AG04450 (cell line): ENCODE measurements around the gene ACAD9. TPM values are rescaled to one million over a fixed set of nuclear protein-coding genes. Genes with fewer than 3 reads are reported as not detected.

Experiments used
- CTCF ChIA-PET: fragments of 300-600, 350-600 bp; formaldehyde crosslinking; extraction: SDS; loops from one replicate; lab custom pipeline; 2022; ENCODE audit warnings: antibody characterized with exemption, inconsistent platforms; lab: Charles Lee
- POLR2A ChIA-PET: fragments of 350-600 bp; formaldehyde crosslinking; extraction: SDS; loops from one replicate; lab custom pipeline; 2021; ENCODE audit warnings: antibody characterized with exemption, inconsistent platforms; lab: Yijun Ruan, JAX
- DNase-seq: peaks from one replicate; pipeline ENCODE4 v3.0.0-alpha.2; 2011; ENCODE audit warnings: low read depth, low spot score
- H3K27ac ChIP-seq: one replicate; pipeline ENCODE4 v1.5.1; 2012; ENCODE audit warnings: low read depth, low read length, control low read depth
- H3K27me3 ChIP-seq: one replicate; pipeline ENCODE4 v1.6.0; 2012; ENCODE audit warnings: low read length; ENCODE audit not compliant: control insufficient read depth, insufficient read depth
- H3K4me3 ChIP-seq: 2 replicates; pipeline ENCODE4 v1.5.1; 2011; ENCODE audit warnings: mild to moderate bottlenecking, low read depth, low read length, control low read depth
- H3K9me3 ChIP-seq: 2 replicates; pipeline ENCODE4 v1.5.1; 2012; ENCODE audit warnings: low read length; ENCODE audit not compliant: control insufficient read depth, insufficient read depth
- polyA plus RNA-seq: library from polyadenylated mRNA; depleted of rRNA; stranded (reverse); fragments of >200 nt; gene quantifications from 2 replicates; pipeline ENCODE4 v1.2.3, GENCODE V29; 2011
- TF ChIP-seq, protein P1 (sequence below): IDR thresholded peaks from 2 replicates; pipeline ENCODE4 v1.5.1; 2011; ENCODE audit warnings: low read depth, low read length, control low read depth, inconsistent platforms

Gene ACAD9
- polyA plus RNA-seq, 1 experiment, result 31.0 TPM

DNA sequence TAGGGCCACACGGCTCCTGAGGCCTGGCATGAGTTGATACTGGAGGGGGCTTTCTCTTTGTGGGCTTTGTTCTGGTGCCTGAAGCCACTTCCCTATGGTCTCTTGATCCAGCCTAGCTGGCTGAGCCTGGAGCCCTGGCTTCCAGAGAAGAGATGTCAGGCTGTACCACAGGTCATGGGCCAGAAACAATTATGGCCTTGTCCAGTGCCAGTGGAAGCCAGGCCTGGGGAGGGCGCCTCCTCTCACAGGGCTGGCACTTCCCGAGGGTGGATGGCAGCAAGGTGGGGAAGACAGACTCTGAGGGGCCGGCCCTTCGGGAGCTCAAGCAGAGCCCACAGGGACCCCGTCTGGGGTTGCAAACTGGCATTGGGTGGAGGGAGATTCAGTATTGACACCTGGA lies 34.9 kb upstream of the ACAD9 start:
- CTCF ChIA-PET, result interaction anchor here (3.5 to 5.2 kb wide), 2 partner anchors 164 to 227 kb away, joined by 32 to 37 read pairs; no protein-coding TSS in a partner anchor
- TF ChIP-seq, protein P1, sequence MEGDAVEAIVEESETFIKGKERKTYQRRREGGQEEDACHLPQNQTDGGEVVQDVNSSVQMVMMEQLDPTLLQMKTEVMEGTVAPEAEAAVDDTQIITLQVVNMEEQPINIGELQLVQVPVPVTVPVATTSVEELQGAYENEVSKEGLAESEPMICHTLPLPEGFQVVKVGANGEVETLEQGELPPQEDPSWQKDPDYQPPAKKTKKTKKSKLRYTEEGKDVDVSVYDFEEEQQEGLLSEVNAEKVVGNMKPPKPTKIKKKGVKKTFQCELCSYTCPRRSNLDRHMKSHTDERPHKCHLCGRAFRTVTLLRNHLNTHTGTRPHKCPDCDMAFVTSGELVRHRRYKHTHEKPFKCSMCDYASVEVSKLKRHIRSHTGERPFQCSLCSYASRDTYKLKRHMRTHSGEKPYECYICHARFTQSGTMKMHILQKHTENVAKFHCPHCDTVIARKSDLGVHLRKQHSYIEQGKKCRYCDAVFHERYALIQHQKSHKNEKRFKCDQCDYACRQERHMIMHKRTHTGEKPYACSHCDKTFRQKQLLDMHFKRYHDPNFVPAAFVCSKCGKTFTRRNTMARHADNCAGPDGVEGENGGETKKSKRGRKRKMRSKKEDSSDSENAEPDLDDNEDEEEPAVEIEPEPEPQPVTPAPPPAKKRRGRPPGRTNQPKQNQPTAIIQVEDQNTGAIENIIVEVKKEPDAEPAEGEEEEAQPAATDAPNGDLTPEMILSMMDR, result no peak
- Histone ChIP-seq H3K27ac (no peak overlapping the region), H3K4me3 (no peak overlapping the region), H3K9me3 (no peaks in the 10 kb centered on the region; the same call in 1 of the 2 replicates), H3K27me3 (peaks cover 3% of the 10 kb centered on the region)
- POLR2A ChIA-PET, result no interaction called here
- no peak for DNase-seq

DNA sequence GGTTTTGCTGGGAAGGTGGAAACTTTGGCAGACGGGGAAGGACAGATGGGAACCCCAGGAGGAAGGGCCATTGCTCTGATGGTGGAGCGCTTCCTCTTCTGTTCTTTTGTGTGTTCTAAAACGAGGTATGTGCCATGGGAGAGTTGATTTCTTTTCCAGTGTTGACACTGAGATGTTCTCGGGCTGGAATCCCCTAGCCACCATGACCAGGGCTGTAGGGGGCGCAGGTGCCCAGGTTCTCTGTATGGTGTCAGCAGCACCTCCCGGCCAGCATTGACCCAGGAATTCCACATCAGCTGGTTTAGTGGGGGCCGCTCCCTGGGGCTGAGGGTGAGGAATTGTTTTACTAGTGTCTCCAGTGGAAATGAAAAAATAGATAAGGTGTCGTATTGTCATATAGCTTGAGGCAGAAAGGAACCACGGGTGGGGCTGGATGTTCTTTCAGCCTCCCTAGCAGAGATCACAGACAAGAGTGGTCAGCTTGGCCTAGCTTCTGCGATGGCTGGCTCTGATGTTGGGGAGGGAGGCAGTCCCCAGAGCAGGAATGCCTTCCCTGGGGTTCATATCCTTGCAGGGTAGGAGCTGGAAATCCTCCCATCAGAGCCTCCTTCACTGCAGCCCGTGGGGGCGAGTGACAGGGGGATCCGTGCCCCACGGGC lies 34.2 kb upstream of the ACAD9 start:
- Histone ChIP-seq H3K9me3 (no peaks in the 10 kb centered on the region; the same call in 1 of the 2 replicates), H3K27ac (no peak overlapping the region), H3K4me3 (peak overlapping the region; percentile 49), H3K27me3 (no peaks in the 10 kb centered on the region)
- ChIA-PET POLR2A (interaction anchor here (1.0 to 1.4 kb wide), 2 partner anchors 165 to 228 kb away, joined by 3 to 6 read pairs; no protein-coding TSS in a partner anchor), CTCF (interaction anchor here (0.7 to 5.2 kb wide), 17 partner anchors 11 to 228 kb away, joined by 3 to 37 read pairs (median 4); partner anchors contain the start of gene ACAD9)
- no peak for DNase-seq
- TF ChIP-seq, protein P1, result no peak

DNA sequence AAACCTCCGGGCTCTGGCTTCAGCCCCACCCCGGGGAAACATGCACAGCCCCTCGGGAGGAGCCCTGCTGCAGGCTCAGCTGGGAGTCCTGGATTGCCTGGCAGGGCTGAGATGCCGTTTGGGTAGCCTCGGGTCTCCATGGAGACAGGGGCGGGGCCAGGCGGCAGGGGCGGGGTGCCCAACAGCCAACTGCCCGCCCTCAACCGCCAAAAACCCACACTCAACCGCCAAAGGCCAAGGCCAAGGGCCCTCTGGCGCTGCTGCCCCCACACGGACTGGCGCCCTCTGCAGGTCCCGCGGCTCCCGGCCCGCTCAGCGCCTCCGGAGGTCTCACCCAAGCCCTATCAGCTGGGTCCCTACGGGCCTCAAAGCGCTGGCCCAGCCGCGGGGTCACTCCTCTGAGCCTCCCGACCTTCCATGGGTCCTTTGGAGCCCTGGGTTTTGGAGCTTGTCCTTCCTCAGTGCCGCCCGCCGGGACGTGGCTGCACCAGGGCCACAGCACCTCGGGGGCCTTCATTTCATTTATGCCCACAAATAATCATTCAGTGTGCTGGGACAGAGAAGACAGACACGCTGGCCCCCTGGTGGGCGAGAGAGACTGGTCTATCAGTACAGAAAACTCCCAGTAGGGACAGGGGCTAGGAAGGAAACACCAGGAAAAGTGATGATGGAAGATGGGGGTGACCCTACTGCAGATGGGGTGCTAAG lies 33.5 kb upstream of the ACAD9 start:
- H3K27me3 ChIP-seq, result no peaks in the 10 kb centered on the region
- POLR2A ChIA-PET, result interaction anchor here (0.6 to 1.4 kb wide), 3 partner anchors 166 to 378 kb away, joined by 3 to 6 read pairs (median 5); no protein-coding TSS in a partner anchor
- CTCF ChIA-PET, result interaction anchor here (0.7 to 5.2 kb wide), 17 partner anchors 10 to 228 kb away, joined by 3 to 37 read pairs (median 4); partner anchors contain the start of gene ACAD9

DNA sequence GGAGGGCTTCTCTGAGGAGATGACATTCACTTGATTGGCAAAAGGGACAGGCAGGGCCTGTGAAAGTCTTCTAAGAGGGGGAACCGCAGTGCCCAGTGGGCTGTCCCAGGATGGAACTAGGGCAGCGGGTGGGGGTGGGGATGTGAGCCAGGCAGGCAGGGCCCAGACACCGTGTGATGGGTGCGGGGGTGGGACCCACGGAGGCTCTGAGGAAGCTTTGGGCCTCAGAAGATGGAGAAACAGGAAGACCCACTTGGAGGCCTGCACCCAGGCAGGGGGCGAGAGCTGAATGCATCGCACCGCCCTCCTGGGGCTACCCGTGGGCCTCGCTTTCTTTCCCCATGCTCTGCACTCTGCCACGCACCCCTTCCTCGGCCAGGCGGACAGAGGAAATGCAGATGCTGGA lies 32.9 kb upstream of the ACAD9 start:
- H3K27me3 ChIP-seq, result no peaks in the 10 kb centered on the region
- CTCF ChIA-PET, result interaction anchor here (0.9 to 5.2 kb wide), 13 partner anchors 10 to 229 kb away, joined by 3 to 37 read pairs (median 4); partner anchors contain the start of gene ACAD9
- POLR2A ChIA-PET, result interaction anchor here (0.6 to 1.4 kb wide), 3 partner anchors 54 to 377 kb away, joined by 4 to 6 read pairs (median 5); no protein-coding TSS in a partner anchor

More for the DNA sequence above, 33.5 kb upstream of the ACAD9 start:
- Histone ChIP-seq H3K9me3 (no peaks in the 10 kb centered on the region; the same call in 1 of the 2 replicates), H3K4me3 (peak overlapping the region; percentile 49), H3K27ac (no peak overlapping the region)
- no peak for DNase-seq
- TF ChIP-seq, protein P1, result peak; percentile 68

More for the DNA sequence above, 32.9 kb upstream of the ACAD9 start:
- Histone ChIP-seq H3K4me3 (no peak overlapping the region), H3K9me3 (no peaks in the 10 kb centered on the region; the same call in 1 of the 2 replicates), H3K27ac (no peak overlapping the region)
- DNase-seq, result no peak
- TF ChIP-seq, protein P1, result no peak
